GM12878 (cell line): ENCODE measurements around the gene RSRC1. TPM values are rescaled to one million over a fixed set of nuclear protein-coding genes. Genes with fewer than 3 reads are reported as not detected.

Experiments used
- ATAC-seq: fragments of 200-7000 bp; cut with Tn5 transposase; 3 replicates; pipeline ENCODE4 v1.9.1; 2020; ENCODE audit warnings: mild to moderate bottlenecking, moderate library complexity
- BruUV-seq: library from RNA; stranded (reverse); fragments of 400-500 nt; replicated peaks from 2 replicates; lab custom pipeline; 2021; lab: Mats Ljungman, UMichigan
- CTCF ChIA-PET: fragments of 300-600 bp; sonication (Branson Sonifier 250); formaldehyde crosslinking; extraction: SDS; loops from one replicate; lab custom pipeline; 2021; ENCODE audit warnings: inconsistent platforms; lab: Yijun Ruan, JAX
- POLR2A ChIA-PET: fragments of 350-600 bp; formaldehyde crosslinking; extraction: SDS; loops from one replicate; lab custom pipeline; 2021; ENCODE audit warnings: inconsistent platforms; lab: Charles Lee
- RAD21 ChIA-PET: fragments of 300-600 bp; sonication (Branson Sonifier 250); formaldehyde crosslinking; loops from one replicate; lab custom pipeline; 2023; ENCODE audit warnings: antibody characterized with exemption; ENCODE audit not compliant: unreplicated experiment; lab: Charles Lee
- SMC1A ChIA-PET: fragments of 300-600 bp; sonication (Branson Sonifier 250); formaldehyde crosslinking; loops from one replicate; lab custom pipeline; 2023; ENCODE audit not compliant: unreplicated experiment, uncharacterized antibody; lab: Charles Lee
- DNase-seq: peaks from one replicate; pipeline ENCODE4 v3.0.0-alpha.2; 2011; ENCODE audit warnings: low read depth, low spot score
- FAIRE-seq: peaks from 3 replicates; lab custom pipeline; 2011; peaks lifted over from hg19 to GRCh38; lab: Jason Lieb, UNC
- H2AFZ ChIP-seq: 2 replicates; pipeline ENCODE4 v1.6.0; 2011; ENCODE audit warnings: low read depth, low read length, control low read depth; ENCODE audit not compliant: control insufficient read depth
- H3K27ac ChIP-seq: 2 replicates; pipeline ENCODE4 v1.5.1; 2011; ENCODE audit warnings: control low read depth; ENCODE audit not compliant: control insufficient read depth, insufficient read depth
- H3K27me3 ChIP-seq, 2 experiments: replicated peaks in 1 of 2; 2 replicates each; pipeline versions ENCODE4 v1.6.0 to v1.6.1; 2011; ENCODE audit warnings: low read length in 1 of 2; ENCODE audit not compliant: control insufficient read depth in 2 of 2, insufficient read depth in 2 of 2
- H3K36me3 ChIP-seq, 2 experiments: 2 replicates each; pipeline ENCODE4 v1.5.1; 2011; ENCODE audit warnings: low read length in 1 of 2; ENCODE audit not compliant: control insufficient read depth in 2 of 2, insufficient read depth in 2 of 2
- H3K4me1 ChIP-seq: 2 replicates; pipeline ENCODE4 v1.6.1; 2011; ENCODE audit warnings: mild to moderate bottlenecking, low read length, moderate library complexity, mixed read lengths; ENCODE audit not compliant: control insufficient read depth, insufficient read depth
- H3K4me2 ChIP-seq: 2 replicates; pipeline ENCODE4 v1.6.0; 2011; ENCODE audit warnings: control low read depth; ENCODE audit not compliant: control insufficient read depth, insufficient read depth
- H3K4me3 ChIP-seq: fragments of 200-600 bp; sonication (generic); 2 replicates; pipeline ENCODE4 v1.5.1; 2016
- H3K79me2 ChIP-seq: 2 replicates; pipeline ENCODE4 v1.6.0; 2011; ENCODE audit warnings: low read length; ENCODE audit not compliant: control insufficient read depth, insufficient read depth
- H3K9ac ChIP-seq: 2 replicates; pipeline ENCODE4 v1.8.0; 2011; ENCODE audit warnings: low read length, control low read depth, mixed read lengths; ENCODE audit not compliant: control insufficient read depth, insufficient read depth
- H3K9me3 ChIP-seq: replicated peaks from 3 replicates; pipeline ENCODE4 v1.5.1; 2011; ENCODE audit warnings: mild to moderate bottlenecking, low read length; ENCODE audit not compliant: control insufficient read depth, insufficient read depth
- H4K20me1 ChIP-seq: 2 replicates; pipeline ENCODE4 v1.6.0; 2011; ENCODE audit not compliant: control insufficient read depth, insufficient read depth
- IKZF1 ChIP-seq: fragments of 450-650 bp; conservative IDR thresholded peaks from 2 replicates; pipeline ENCODE4 v1.6.1; 2017; ENCODE audit warnings: antibody characterized with exemption, mild to moderate bottlenecking
- MEF2B ChIP-seq: fragments of 450-650 bp; IDR thresholded peaks from 2 replicates; pipeline ENCODE4 v1.6.1; 2018; ENCODE audit warnings: mild to moderate bottlenecking, moderate library complexity; ENCODE audit not compliant: partially characterized antibody, poor library complexity, severe bottlenecking
- NR2C2 ChIP-seq: IDR thresholded peaks from 2 replicates; pipeline ENCODE4 v1.6.1; 2011; ENCODE audit warnings: borderline replicate concordance, low read depth; ENCODE audit not compliant: control insufficient read depth, insufficient read length
- RB1 ChIP-seq: fragments of 450-650 bp; formaldehyde crosslinking; IDR thresholded peaks from 2 replicates; pipeline ENCODE4 v1.6.1; 2017; ENCODE audit warnings: mild to moderate bottlenecking, borderline replicate concordance
- RCOR1 ChIP-seq: conservative IDR thresholded peaks from 2 replicates; pipeline ENCODE4 v1.6.1; 2012; ENCODE audit warnings: low read depth, low read length, improper control_type of control experiment
- SMAD5 ChIP-seq: IDR thresholded peaks from 2 replicates; pipeline ENCODE4 v1.6.1; 2016; ENCODE audit warnings: antibody characterized with exemption, low read depth
- SMARCA5 ChIP-seq: fragments of 450-650 bp; IDR thresholded peaks from 2 replicates; pipeline ENCODE4 v1.6.1; 2017; ENCODE audit warnings: mild to moderate bottlenecking
- STAT3 ChIP-seq: IDR thresholded peaks from 2 replicates; pipeline ENCODE4 v1.6.1; 2011; ENCODE audit warnings: low read depth, low read length, improper control_type of control experiment
- TBL1XR1 ChIP-seq: IDR thresholded peaks from 2 replicates; pipeline ENCODE4 v1.6.1; 2012; ENCODE audit warnings: low read depth, low read length, improper control_type of control experiment
- ZNF384 ChIP-seq: IDR thresholded peaks from 2 replicates; pipeline ENCODE4 v1.6.1; 2012; ENCODE audit warnings: low read depth, mild to moderate bottlenecking, low read length, improper control_type of control experiment, borderline replicate concordance
- WGBS: methylation state at CpG from one replicate; pipeline ENCODE4 v1.1.6; 2016; ENCODE audit warnings: low lambda C conversion rate; ENCODE audit not compliant: insufficient replicate concordance, insufficient coverage; ENCODE audit errors: missing lambda C conversion rate; 5-methylcytosine and 5-hydroxymethylcytosine counted together
- in situ Hi-C: fragments of 300-500 bp; cut with MboI; formaldehyde crosslinking; loops from 9 replicates; pipeline ENCODE4 v1.14.3; 2018; ENCODE audit warnings: mixed read lengths
- intact Hi-C: fragments of 100-400 bp; cut with micrococcal nuclease; formaldehyde crosslinking; loops from one replicate; pipeline ENCODE4 v1.14.2; 2022; ENCODE audit not compliant: unreplicated experiment
- polyA plus RNA-seq, 11 experiments: library from polyadenylated mRNA; depleted of rRNA in 4 of 11; unstranded in 6 of 11; stranded (reverse) in 5 of 11; fragments of >200 nt; fragmentation: Nextera tagmentation in 4 of 11; fragmentation: Illumina TruSeq in 1 of 11; extraction: Ambion mirVana in 4 of 11; extraction: Trizol in 1 of 11; gene quantifications; 1 replicate in 1 of 11; 2 replicates in 10 of 11; pipeline versions ENCODE4 v1.2.1 to v1.2.3, GENCODE V29; 2011 to 2016; ENCODE audit warnings: inconsistent platforms in 2 of 11, missing spikeins in 2 of 11, low read depth in 1 of 11
- total RNA-seq, 4 experiments: library from RNA; depleted of rRNA in 3 of 4; stranded (reverse); fragments of >200 nt in 3 of 4; fragmentation: Illumina TruSeq in 1 of 4; extraction: Trizol in 1 of 4; gene quantifications; 2 replicates each; pipeline versions ENCODE4 v1.2.1 to v1.2.3, GENCODE V29; 2013 to 2021
- TF ChIP-seq, protein P1 (sequence below): fragments of 450-650 bp; formaldehyde crosslinking; IDR thresholded peaks from 2 replicates; pipeline ENCODE4 v1.4.0; 2022; ENCODE audit warnings: mild to moderate bottlenecking, moderate library complexity

RSRC1 gene
- total and polyA plus RNA-seq, 10 of the 15 experiments (the other 5 are each of a cell fraction or from before 2014, with no cell fraction given), result 16.4 to 85.9 (median 42.0) TPM

DNA sequence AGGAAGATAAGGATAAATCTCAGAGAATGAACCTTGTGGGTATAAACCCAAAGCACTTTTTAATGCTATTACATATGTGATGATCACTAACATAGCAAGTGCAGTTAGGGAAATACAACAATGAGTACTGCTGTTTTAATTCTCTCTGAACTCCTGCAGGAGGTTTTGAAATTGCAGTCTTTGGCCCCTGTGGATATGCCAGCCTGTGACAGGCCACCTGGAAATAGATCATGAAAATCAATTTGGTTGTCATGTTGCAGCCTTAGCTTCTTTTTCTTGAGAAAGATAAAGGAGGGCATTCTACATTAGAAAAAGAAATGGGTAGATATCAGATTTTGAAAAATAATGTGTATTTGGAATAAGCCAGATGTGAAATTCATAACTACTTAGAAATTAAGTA is 103.6 kb downstream of the RSRC1 start:
- Histone ChIP-seq H3K4me2 (no peak overlapping the region), H3K4me1 (no peaks in the 10 kb centered on the region), H3K9me3 (no peaks in the 10 kb centered on the region), H3K27ac (no peak overlapping the region), H3K27me3 (no peaks in the 10 kb centered on the region), H2AFZ (no peak overlapping the region), H4K20me1 (no peaks in the 10 kb centered on the region), H3K9ac (no peak overlapping the region), H3K36me3 (no peaks in the 10 kb centered on the region), H3K79me2 (no peaks in the 10 kb centered on the region), H3K4me3 (no peak overlapping the region)
- no peak for ATAC-seq
- intact Hi-C loops, result no loop called here
- ChIA-PET RAD21 (no interaction called here), SMC1A (interaction anchor here (0.6 kb wide), 1 partner anchor 230 kb away, joined by 3 read pairs; no protein-coding TSS in a partner anchor), POLR2A (no interaction called here), CTCF (interaction anchor here (1.5 kb wide), 1 partner anchor 221 kb away, joined by 3 read pairs; no protein-coding TSS in a partner anchor)
- TF ChIP-seq STAT3 (no peak), ZNF384 (no peak), TBL1XR1 (no peak)
- TF ChIP-seq, protein P1, sequence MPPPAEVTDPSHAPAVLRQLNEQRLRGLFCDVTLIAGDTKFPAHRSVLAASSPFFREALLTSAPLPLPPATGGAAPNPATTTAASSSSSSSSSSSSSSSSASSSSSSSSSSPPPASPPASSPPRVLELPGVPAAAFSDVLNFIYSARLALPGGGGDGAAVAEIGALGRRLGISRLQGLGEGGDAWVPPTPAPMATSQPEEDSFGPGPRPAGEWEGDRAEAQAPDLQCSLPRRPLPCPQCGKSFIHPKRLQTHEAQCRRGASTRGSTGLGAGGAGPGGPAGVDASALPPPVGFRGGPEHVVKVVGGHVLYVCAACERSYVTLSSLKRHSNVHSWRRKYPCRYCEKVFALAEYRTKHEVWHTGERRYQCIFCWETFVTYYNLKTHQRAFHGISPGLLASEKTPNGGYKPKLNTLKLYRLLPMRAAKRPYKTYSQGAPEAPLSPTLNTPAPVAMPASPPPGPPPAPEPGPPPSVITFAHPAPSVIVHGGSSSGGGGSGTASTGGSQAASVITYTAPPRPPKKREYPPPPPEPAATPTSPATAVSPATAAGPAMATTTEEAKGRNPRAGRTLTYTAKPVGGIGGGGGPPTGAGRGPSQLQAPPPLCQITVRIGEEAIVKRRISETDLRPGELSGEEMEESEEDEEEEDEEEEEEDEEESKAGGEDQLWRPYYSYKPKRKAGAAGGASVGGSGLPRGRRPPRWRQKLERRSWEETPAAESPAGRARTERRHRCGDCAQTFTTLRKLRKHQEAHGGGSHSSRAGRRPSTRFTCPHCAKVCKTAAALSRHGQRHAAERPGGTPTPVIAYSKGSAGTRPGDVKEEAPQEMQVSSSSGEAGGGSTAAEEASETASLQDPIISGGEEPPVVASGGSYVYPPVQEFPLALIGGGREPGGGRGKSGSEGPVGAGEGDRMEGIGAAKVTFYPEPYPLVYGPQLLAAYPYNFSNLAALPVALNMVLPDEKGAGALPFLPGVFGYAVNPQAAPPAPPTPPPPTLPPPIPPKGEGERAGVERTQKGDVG, result no peak
- in situ Hi-C loops, result no loop called here
- BruUV-seq, result no TSS peak
- no peak for DNase-seq
- no peak for FAIRE-seq

DNA sequence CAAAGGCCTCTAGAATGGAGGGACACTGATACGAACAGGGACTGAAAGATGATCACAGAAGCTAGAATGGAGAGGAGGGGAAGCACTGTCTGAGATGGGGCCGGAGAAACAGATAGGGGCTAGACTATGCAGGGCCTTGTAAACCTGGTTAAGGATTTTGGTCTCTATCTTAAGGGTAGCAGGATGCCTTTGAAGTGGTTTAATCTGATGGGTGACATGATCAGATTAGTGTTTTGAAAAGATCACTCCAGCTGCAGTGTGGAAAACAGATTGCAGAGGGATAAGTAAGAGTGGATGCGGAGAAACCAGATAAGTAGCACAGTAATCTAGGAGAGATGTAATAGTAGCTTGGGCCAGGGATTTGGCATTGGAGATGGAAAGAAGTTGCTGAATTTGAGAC is 108.1 kb downstream of the RSRC1 start:
- Histone ChIP-seq H3K9ac (no peak overlapping the region), H3K79me2 (no peaks in the 10 kb centered on the region), H3K27ac (no peak overlapping the region), H4K20me1 (no peaks in the 10 kb centered on the region), H3K36me3 (no peaks in the 10 kb centered on the region), H3K27me3 (no peaks in the 10 kb centered on the region), H2AFZ (no peak overlapping the region), H3K4me2 (no peak overlapping the region), H3K4me3 (no peak overlapping the region), H3K9me3 (no peaks in the 10 kb centered on the region), H3K4me1 (no peaks in the 10 kb centered on the region)
- ChIA-PET CTCF (no interaction called here), SMC1A (no interaction called here), POLR2A (no interaction called here), RAD21 (no interaction called here)
- in situ Hi-C loops (no loop called here), intact Hi-C loops (no loop called here)
- 94% methylated on average over 3 of the region's 3 CpGs for WGBS
- ATAC-seq (no peak), DNase-seq (no peak), FAIRE-seq (no peak)
- BruUV-seq, result no TSS peak
- no peak for TF ChIP-seq RCOR1
- no peak for TF ChIP-seq NR2C2
- no peak for TF ChIP-seq IKZF1
- TF ChIP-seq MEF2B, result no peak
- TF ChIP-seq SMARCA5, result no peak
- no peak for TF ChIP-seq SMAD5
- TF ChIP-seq RB1, result no peak
